Measurements from ENCODE around the gene CEP72. TPM values are rescaled to one million over a fixed set of nuclear protein-coding genes. Genes with fewer than 3 reads are reported as not detected.

CEP72 gene
- total and polyA plus RNA-seq, 10 of the 15 experiments (the other 5 are each of a cell fraction or from before 2014, with no cell fraction given) = 0.35 to 13.5 (median 8.3) TPM

GRCh38 chr5:664994-665360 lies 52.8 kb downstream of the CEP72 start:
- ATAC-seq = no peak
- Histone ChIP-seq H3K9ac (ENCODE audit: control insufficient read depth, insufficient read depth, low read length) (no peak overlapping the region), H3K27me3 (replicated peaks in 1 of 2; ENCODE audit: control insufficient read depth in 2 of 2, insufficient read depth in 2 of 2, low read length in 1 of 2) (no peaks in the 10 kb centered on the region), H3K79me2 (ENCODE audit: control insufficient read depth, insufficient read depth, low read length) (no peaks in the 10 kb centered on the region), H3K36me3 (ENCODE audit: control insufficient read depth in 2 of 2, insufficient read depth in 2 of 2, low read length in 1 of 2) (peaks cover 5 to 14% of the 10 kb centered on the region in 2 experiments; a peak in 3 of 4 replicates), H3K4me2 (ENCODE audit: control insufficient read depth, insufficient read depth) (no peak overlapping the region), H4K20me1 (ENCODE audit: control insufficient read depth, insufficient read depth) (no peaks in the 10 kb centered on the region), H3K4me1 (ENCODE audit: control insufficient read depth, insufficient read depth, low read length) (no peaks in the 10 kb centered on the region), H3K9me3 (replicated peaks; ENCODE audit: control insufficient read depth, insufficient read depth, low read length) (no peaks in the 10 kb centered on the region; the same call in 2 of the 3 replicates), H3K4me3 (no peak overlapping the region), H2AFZ (ENCODE audit: control insufficient read depth, low read depth, low read length) (no peak overlapping the region), H3K27ac (ENCODE audit: control insufficient read depth, insufficient read depth) (no peak overlapping the region)
- intact Hi-C loops (cut with micrococcal nuclease; ENCODE audit: unreplicated experiment) = no loop called here
- 95% methylated on average over 19 of the region's 20 CpGs for WGBS (ENCODE audit: insufficient coverage, insufficient replicate concordance, low lambda C conversion rate, missing lambda C conversion rate)
- in situ Hi-C loops (cut with MboI) = no loop called here
- ChIA-PET RAD21 (ENCODE audit: unreplicated experiment) (no interaction called here), POLR2A (no interaction called here), CTCF (no interaction called here), SMC1A (ENCODE audit: uncharacterized antibody, unreplicated experiment) (no interaction called here)
- no peak for DNase-seq (ENCODE audit: low read depth, low spot score)
- TF ChIP-seq SRF (IDR thresholded peaks at IDR 0.05; ENCODE audit: low read depth in 2 of 2, low read length in 2 of 2) = no peak
- no peak for TF ChIP-seq ZSCAN29 (IDR thresholded peaks at IDR 0.05)
- TF ChIP-seq ZNF217 (IDR thresholded peaks at IDR 0.05) = no peak
- TF ChIP-seq SKIL (IDR thresholded peaks at IDR 0.05; ENCODE audit: low read depth, poor library complexity, severe bottlenecking) = no peak
- TF ChIP-seq CEBPB (IDR thresholded peaks at IDR 0.05; ENCODE audit: borderline replicate concordance in 1 of 2, low read depth in 2 of 2, low read length in 2 of 2) = no peak
- TF ChIP-seq RB1 (IDR thresholded peaks at IDR 0.05; ENCODE audit: borderline replicate concordance) = no peak
- TF ChIP-seq ATF7 (IDR thresholded peaks at IDR 0.05; ENCODE audit: low read depth) = no peak
- TF ChIP-seq NR2C2 (IDR thresholded peaks at IDR 0.05; ENCODE audit: borderline replicate concordance, control insufficient read depth, insufficient read length, low read depth) = no peak
- TF ChIP-seq TCF3 (IDR thresholded peaks at IDR 0.05; ENCODE audit: borderline replicate concordance, insufficient read depth, low read depth, low read length) = no peak
- no peak for TF ChIP-seq STAT1 (conservative IDR thresholded peaks at IDR 0.05)
- TF ChIP-seq ZBED1 (IDR thresholded peaks at IDR 0.05; ENCODE audit: borderline replicate concordance) = no peak
- TF ChIP-seq NFYA (IDR thresholded peaks at IDR 0.05; ENCODE audit: borderline replicate concordance, low read depth, low read length) = no peak
- no peak for TF ChIP-seq PAX8 (IDR thresholded peaks at IDR 0.05)
- no peak for TF ChIP-seq SMAD5 (IDR thresholded peaks at IDR 0.05; ENCODE audit: low read depth)
- FAIRE-seq = no peak
- no TSS peak for BruUV-seq (replicated peaks)

Measured in GM12878 (cell line).